ENCODE results near the gene ADAM10. TPM values are rescaled to one million over a fixed set of nuclear protein-coding genes. Genes with fewer than 3 reads are reported as not detected.

ADAM10 gene
- polyA plus RNA-seq, 3 donors, result 240 to 277 (median 243) TPM

DNA sequence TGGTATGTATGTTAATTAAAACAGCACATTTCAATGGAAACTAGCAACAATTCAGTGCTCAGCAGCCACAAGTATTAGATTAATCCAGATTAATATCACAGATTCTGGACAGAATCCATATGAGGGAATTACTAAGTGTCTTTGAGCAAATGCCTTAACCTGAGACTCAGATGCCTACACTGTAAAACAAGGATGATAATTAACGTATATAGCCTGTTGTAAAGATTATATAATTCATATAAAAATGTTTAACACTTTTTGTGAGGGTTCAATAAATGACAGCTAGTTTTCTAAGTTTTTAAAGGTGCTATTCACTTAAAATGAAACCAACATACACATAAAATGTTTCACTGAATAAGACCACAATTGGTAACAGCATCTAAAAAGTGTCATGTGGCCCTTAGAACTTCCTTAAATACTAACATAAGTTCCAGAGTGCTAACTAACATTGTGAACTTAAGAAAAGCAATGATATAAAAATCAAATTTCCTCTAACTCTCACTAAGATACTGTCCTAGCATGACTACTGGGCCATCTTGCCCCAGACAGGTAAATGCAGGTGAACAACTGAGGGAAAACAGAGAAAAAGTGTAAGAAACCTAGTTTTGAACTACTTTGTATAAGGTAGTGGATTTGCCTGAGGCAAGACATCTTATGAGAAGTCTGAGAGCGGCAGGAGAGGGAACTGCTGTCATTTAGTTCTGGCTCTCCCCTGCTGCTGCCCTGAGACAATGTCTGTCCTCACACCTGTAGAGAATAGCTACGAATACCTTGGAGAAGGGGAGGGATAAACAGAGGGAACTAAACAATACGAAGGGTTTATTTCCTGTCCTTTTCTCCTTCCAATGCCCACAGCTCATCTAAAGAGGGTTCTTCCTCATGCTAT lies 151.3 kb downstream of the ADAM10 start:
- no peak for DNase-seq (ENCODE audit: extremely low read depth in 1 of 11, low read depth in 9 of 11, low spot score in 4 of 11)

DNA sequence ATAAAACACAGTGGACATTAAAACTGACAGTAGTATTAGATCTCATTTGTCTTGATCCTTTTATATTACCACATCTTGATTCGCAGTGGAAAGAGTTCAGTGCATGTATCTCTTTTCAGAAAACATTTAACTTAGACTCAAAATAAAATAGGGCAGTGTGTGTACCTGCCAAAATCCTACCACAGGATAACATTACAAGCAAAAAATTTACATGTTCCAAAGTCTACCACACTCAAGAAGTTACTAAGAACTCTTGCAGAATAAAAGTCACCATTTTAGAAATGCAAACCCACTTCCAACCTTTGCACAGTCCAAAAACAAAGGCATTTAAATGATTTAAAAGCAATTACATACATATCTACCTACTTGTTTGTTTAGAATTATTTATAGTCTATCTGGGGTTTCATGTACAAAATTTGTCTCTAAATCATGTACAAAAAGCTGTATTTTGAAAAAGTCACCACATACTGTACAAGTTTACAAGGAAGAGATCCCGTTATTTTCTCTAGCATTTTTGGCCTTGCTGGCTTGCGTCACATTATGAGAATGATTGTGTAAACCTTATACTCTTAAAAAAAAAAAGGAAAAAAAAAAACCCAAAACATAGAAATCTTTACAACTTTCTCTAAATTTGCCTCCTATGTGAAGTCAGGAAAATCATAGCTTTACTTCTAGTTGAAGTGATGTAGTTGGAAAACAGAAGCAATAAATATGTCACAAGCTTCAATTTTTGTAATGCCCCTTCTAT lies 153.8 kb downstream of the ADAM10 start:
- no peak for DNase-seq (ENCODE audit: extremely low read depth in 1 of 11, low read depth in 9 of 11, low spot score in 4 of 11)

DNA sequence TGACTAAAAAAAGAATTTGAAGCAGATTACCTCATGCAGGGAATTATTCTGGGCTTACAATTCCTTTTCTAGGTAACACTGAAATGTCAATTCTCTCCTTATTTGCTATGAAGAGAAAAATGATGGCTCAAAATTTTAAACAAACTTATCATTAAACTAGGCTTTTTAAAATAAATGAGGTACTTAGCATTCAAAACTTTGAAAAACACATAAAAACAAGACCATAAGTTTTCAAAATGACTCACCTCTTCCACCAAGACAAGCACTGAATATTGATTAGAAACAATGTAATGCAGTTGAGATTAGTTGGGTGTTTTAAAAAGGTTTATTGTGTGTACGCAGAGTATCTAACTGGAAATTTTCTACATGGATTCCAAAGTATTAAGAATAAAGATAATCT lies 154.6 kb downstream of the ADAM10 start:
- no peak for DNase-seq (ENCODE audit: extremely low read depth in 1 of 11, low read depth in 9 of 11, low spot score in 4 of 11)

DNA sequence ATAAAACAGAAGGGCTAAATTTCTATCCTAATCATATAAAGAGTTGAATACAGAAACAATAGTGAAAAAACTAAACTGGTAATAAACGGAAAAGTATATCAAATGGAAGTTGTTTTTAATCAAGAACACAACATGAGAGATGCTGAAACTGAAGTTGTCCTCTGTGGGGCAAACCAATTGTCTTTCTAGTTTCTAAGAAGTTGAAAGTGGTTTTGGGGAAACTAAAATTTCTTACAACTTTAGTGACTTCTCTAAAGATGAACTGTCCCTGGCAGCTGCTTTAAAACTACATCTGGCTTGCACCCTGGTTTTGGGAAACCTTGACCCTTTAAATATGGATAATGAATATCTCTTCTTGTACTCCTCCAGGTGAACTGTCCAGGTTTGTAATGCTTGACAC lies 155.6 kb downstream of the ADAM10 start:
- no peak for DNase-seq (ENCODE audit: extremely low read depth in 1 of 11, low read depth in 9 of 11, low spot score in 4 of 11)

DNA sequence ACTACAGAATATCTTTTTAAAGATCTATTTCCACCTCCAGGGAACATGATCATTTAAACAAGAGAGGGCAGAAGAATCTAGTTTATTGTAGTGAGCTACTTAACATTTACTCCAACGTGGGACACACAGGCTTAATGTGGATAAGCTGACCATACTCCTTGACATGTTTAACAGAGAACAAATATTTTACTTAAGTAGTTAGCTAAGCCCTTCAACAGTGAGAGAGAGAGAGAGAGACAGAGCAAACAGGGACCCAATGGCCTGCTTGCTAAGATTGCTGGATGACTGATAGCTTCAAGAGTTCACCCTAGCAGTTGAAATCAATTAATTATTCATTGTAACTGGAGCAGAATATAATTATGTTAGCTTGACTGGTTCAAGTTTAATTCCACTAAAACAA lies 158.6 kb downstream of the ADAM10 start:
- DNase-seq (ENCODE audit: extremely low read depth in 1 of 11, low read depth in 9 of 11, low spot score in 4 of 11), result no peak

DNA sequence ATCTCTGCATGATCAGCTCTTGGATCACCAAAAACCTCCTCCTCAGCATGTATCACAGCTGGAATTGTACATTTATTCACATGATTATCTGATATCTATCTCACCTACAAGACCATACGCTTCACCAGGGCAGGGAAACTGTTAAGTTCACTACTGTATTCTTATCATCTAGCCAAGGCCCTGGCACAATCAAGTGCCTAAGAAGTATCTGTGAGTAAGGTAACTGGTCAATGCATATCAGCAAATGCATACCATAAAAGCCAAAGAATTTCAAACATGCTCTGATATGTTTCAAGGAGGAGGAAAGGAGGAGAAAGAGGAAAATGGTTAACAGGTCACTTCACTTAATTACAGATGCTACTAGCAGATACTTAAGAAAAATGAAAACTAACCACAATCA lies 159.3 kb downstream of the ADAM10 start:
- DNase-seq (ENCODE audit: extremely low read depth in 1 of 11, low read depth in 9 of 11, low spot score in 4 of 11), result no peak

DNA sequence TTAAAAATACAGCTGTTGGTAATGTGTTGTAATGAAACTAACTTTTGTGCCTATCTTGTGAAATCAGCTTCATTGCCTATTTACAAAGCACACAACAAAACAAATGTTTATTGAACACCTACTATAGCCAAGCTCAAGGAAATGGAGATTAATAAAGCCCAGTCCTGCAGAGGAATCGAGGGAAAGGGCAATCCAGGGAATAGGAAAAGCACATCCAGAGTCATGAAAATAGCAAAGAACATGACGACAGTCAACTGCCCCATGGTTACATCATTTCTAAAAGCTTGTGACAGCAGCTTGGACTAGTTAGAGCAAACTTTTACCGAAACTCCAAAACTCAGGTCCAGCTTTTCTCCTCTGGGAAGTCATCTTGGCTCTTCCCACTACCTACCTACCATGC lies 160.5 kb downstream of the ADAM10 start:
- no peak for DNase-seq (ENCODE audit: extremely low read depth in 1 of 11, low read depth in 9 of 11, low spot score in 4 of 11)

DNA sequence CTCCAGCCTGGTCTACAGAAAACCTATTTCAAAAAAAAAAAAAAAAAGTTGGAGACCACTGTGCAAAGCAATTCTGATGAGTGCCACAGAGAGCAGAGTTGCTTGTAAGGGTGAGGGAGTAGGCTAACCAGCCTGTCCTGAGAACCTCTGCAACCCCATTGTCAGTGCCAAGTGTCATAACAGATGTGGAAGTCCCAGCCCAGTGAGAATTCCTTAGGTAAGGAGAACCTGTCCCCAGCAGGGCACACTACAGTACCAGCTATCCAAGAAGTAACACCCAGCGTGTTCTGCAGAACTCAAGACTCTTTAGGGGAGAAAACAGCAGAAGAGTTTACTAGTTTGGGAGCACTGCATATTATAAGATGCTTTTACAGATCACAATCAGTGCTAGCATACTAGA lies 161.4 kb downstream of the ADAM10 start:
- no peak for DNase-seq (ENCODE audit: extremely low read depth in 1 of 11, low read depth in 9 of 11, low spot score in 4 of 11)

DNA sequence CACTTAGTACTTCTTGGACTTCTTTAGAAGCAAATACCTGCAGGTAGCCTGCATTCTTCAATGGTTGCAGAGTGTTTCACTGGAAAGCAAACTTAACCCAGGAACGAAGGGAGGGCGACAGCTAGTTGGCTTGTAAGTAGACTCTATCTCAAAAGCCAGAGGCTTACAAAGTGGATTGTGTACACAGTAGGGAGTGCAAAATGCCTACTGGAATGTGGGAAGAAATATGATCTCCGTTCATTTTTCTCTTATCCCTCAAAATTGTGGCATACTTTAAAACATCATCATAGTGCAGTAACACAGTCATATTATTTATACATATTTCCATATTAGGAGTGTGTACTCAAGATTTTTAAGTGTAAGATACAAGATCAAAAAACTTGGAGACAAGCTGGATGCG lies 162.0 kb downstream of the ADAM10 start:
- no peak for DNase-seq (ENCODE audit: extremely low read depth in 1 of 11, low read depth in 9 of 11, low spot score in 4 of 11)

DNA sequence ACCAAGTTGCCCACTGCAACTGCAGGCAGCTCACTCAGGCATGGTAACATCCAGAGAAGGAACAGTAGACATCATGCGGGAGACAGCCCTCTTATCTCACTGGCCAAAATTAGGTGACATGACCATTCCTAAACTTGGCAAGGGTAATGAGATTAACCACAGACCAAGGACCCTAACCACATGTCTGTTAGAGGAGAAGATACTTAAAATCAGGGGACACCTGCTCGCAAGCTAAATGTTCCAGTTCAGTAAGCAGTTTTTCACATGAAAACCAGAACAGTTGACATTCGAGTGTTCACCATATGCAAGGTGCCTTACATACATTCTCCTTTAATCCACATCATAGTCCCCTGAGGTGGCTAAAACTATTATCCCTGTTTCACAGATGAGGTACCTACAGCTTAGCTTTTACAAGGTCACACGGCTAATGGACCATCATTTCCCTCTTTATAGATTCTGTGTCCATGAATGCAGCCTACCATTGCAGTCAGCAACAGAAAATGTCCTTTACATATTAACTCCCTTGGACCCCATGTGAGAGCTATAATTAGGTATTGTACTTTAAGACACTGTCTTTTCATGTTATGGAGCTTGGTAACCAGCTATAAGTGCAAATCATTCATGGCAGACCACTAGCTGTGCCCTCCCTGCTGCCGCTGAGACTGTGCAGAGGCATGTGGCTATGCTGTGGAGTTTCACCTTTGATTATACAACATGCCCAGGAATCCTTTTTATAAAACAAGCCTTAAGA lies 163.6 kb downstream of the ADAM10 start:
- DNase-seq (ENCODE audit: extremely low read depth in 1 of 11, low read depth in 9 of 11, low spot score in 4 of 11), result peak in 5 of 11 donors; percentile 8 to 33 (median 18)

DNA sequence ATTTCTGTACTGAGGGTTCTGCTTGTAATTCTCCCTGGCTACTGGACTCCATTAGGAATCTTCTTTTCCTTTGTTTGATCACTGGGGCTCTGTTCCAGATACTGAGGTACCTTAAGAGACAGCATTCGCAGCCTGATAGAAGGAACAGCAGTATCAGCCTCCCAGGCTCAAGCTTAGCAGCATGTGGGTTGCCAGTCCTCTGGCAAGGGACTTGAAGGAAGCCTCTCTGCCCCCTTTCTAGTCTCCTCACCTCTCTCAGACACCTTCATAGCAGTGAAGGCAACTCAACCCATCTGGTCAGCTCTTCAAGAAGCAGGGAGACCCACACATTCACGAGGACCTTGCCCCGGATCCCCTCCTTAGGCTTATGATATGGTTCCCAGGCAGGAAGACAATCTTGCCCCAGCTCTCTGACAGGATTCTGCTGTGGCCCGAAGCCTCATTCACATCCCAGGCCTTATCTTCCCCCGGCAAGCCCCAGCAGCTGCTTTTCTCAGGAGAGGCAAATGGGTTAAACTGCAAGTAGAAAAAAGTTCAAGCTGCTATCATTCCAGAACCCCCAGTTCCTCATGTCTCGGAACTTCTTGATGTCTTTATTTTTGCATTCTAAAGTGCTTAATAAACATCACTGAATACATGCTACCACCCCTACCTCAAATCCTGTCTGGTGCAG lies 164.6 kb downstream of the ADAM10 start:
- no peak for DNase-seq (ENCODE audit: extremely low read depth in 1 of 11, low read depth in 9 of 11, low spot score in 4 of 11)

DNA sequence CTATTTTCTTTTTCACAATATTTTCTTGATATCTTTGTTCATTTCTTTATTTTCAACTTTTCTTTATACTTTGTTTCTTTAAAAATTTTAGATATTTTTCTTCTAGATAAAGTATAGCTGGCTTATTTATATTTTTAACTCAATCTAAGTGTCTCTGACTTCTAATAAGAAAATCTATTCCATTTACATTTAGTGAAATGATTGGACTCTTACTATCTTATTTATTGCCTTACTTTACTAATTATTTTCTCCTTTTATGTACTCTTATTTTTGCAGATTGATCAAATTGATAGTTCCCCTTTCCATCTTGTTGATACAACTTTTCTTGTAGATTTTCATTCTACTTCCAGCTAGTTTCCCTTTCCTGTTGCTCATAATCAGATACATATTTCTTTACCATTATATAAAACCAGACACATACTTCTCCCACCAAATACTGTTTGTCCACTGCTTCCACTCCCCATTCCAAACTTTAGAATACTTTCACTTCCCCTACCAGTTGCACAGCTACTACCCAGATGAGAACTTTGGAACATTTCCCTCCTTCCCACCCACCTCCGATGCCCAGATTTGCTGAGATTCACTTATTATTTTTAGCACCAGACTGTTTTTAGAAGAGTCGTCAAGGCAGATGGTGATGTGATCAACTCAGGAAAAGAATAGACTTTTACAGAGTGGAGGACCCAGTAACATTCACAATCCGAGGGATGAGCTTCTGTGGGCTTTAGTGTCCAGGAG lies 166.2 kb downstream of the ADAM10 start:
- no peak for DNase-seq (ENCODE audit: extremely low read depth in 1 of 11, low read depth in 9 of 11, low spot score in 4 of 11)

DNA sequence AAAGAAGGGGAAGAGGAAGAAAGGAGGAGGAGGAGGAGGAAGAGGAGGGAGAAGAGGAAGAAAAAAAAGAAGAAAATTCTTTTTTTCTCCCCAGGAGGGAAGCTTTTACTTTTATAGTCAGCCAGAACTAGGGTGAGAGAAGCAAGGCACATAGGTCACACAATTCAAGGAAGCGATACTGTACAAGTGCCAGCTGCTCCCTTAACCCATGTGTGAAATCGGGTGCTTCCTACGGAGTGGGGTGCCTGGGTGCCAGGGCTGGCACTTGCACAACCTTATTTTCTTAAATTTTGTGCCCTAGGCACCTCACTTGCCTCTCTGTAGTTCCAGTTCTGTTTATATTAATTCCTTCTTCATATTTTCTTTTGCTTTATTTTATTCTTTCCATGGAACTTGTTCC lies 167.3 kb downstream of the ADAM10 start:
- no peak for DNase-seq (ENCODE audit: extremely low read depth in 1 of 11, low read depth in 9 of 11, low spot score in 4 of 11)

DNA sequence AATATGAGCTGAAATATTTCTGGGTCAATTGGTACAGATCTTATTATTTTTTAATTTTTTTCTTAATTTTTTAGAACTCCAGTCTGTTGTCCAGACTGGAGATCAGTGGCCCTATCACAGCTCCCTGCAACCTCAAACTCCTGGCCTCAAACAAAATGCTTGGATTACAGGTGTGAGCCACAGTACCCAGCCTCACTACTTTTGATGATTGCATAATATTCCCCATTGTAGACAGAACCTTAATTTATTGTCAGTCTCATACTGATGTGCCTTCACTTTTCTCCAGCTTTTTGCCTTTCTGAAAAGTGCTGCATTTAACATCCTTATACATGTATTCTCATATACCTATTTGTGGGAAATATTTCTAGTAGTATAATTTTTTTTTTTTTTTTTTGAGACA lies 172.8 kb downstream of the ADAM10 start:
- DNase-seq (ENCODE audit: extremely low read depth in 1 of 11, low read depth in 9 of 11, low spot score in 4 of 11), result no peak

DNA sequence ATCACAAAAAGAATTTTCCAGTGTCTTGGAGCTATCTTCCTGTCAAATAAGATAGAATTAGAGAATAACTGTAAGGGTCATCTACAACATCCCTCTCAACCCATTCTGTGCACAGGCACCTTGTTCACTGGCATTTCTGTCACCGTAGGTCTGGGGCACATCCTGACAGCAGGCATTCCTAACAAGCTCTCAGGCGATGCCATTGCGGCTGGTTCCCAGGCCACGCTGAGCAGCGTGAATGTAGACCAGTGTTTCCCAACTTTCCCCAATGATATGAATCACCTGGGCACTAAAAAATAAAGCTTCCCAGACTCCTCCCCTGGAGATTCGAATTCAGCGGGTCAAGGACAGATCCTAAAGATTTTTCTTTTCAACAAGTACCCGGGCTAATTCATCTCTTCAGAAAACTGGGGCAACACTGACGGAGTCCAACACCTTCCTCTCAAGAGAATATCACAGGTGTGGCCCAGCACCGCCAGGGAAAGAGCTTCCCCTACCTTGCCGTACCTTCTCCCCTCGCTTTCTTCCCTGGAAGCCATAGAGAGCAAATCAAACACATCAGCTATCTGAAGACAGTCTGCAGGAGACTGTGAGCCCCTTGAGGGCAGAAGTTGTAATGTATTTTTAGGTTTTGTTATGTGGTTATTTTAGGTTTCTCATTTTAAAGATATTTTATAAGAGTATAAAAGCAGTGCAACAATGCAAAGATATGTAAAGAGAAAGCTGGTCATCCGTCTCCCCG lies 174.3 kb downstream of the ADAM10 start:
- no peak for DNase-seq (ENCODE audit: extremely low read depth in 1 of 11, low read depth in 9 of 11, low spot score in 4 of 11)

DNA sequence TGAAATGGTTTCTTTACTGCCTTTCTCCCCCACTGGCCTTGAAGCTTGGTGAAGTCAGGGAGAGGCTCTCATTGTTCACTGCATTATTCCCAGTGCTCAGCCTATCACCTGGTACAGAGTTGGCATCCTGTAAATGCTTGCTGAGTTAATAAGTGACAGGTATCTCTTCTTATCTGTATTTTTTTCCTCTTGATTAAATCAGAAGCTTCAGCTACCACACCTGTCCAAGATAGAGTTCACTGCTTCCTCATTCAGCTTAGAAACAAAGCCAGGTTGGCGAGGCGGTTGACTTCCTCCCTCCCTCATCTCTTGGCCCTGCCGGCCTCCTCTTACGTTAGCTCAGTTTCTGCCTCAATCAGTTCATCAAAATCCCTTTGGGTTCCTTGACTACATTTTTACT lies 174.9 kb downstream of the ADAM10 start:
- DNase-seq (ENCODE audit: extremely low read depth in 1 of 11, low read depth in 9 of 11, low spot score in 4 of 11), result no peak

DNA sequence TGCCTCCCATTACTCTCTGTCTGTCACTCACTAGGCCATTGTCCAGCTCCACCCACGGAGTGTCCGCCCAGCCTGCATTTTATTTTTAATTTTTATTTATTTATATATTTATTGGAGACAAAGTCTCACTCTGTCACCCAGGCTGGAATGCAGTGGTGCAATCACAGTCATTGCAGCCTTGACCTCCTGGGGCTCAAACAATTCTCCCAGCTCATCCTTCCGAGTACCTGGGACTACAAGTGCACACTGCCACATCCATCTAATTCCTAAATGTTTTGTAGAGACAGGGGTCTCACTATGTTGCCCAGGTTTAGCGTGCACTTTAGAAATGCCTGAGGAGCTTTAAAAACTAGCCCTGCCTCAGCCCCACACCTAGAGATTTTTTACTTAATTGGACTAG lies 176.2 kb downstream of the ADAM10 start:
- DNase-seq (ENCODE audit: extremely low read depth in 1 of 11, low read depth in 9 of 11, low spot score in 4 of 11), result no peak

DNA sequence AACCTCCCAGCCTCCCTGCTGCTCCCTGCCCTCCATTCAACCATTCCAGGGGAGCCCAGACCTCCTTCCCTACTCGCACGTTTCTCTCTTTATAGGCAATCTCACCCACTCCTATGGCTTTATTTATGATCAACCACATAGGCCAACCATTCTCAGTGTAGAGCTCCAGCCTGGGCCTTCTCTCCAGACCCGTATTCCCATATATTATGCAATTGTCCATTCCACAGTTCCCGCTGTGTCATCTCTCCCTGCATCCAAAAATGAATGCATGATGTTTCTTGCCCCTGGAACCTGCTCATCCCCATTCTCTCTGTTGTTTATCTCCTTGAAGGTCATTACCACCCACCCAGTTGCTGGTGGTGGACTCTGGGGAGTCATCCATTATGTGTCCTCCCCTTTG lies 177.0 kb downstream of the ADAM10 start:
- no peak for DNase-seq (ENCODE audit: extremely low read depth in 1 of 11, low read depth in 9 of 11, low spot score in 4 of 11)
